PC-3 (cell line): ENCODE results near the gene RASA2.

Experiments
- CTCF ChIP-seq: fragments of 300-600 bp; sonication (generic); conservative IDR thresholded peaks from 2 replicates; pipeline ENCODE4 v1.5.1; 2017; ENCODE audit warnings: antibody characterized with exemption, low read depth, mild to moderate bottlenecking, low read length
- EZH2phosphoT487 ChIP-seq: fragments of 300-600 bp; sonication (generic); IDR thresholded peaks from 2 replicates; pipeline ENCODE4 v1.6.1; 2018; ENCODE audit warnings: mild to moderate bottlenecking, antibody characterized with exemption, low read length, borderline replicate concordance

- TF ChIP-seq CTCF (no peak), EZH2phosphoT487 (no peak)
These were observed 38.2 kb downstream of the RASA2 start for GRCh38 chr3:141524988-141525387.
